Transverse colon (tissue), 4 donors: ENCODE data around the gene CRYGS.

Source experiments
- EP300 ChIP-seq: sonication (generic); formaldehyde crosslinking; IDR thresholded peaks from one replicate; pipeline ENCODE4 v1.6.1; 2017; ENCODE audit warnings: antibody characterized with exemption, low read depth
- POLR2A ChIP-seq: fragments of 450-650 bp; IDR thresholded peaks from one replicate; pipeline ENCODE4 v1.6.1; 2016; ENCODE audit warnings: antibody characterized with exemption, mild to moderate bottlenecking, moderate library complexity
- POLR2AphosphoS5 ChIP-seq, 3 donors: sonication (generic); formaldehyde crosslinking; IDR thresholded peaks; one replicate each; pipeline ENCODE4 v1.6.1; 2016; ENCODE audit warnings: antibody characterized with exemption in 3 of 3
- TF ChIP-seq, protein P1 (sequence below), 5 experiments: fragments of 200-600 bp in 3 of 5; fragments of 450-650 bp in 2 of 5; sonication (generic) in 3 of 5; IDR thresholded peaks; 1 replicate in 2 of 5; 2 replicates in 3 of 5; pipeline ENCODE4 v1.5.1; 2016 to 2017; ENCODE audit warnings: antibody characterized with exemption in 5 of 5, inconsistent platforms in 3 of 5, mild to moderate bottlenecking in 2 of 5, moderate library complexity in 1 of 5

DNA sequence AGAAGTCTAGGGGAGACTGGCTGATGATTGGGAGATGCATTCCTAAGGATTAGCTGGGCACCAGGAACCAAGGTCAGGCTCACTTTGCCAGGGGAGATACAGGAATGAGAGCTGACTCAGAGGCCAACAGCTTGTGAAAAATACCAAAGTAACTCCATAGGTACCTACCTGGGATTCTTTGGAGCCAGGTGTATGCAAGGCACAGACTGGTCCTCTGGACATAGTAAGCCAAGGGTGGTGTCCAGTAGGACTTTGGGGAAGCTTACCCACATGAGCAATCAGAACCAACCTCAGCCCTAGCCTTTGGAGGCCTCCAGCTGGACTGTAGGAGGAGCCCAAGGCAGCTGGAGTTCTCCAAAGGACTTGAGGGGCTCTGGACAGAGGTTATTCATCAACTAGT is 47.5 kb downstream of the CRYGS start:
- TF ChIP-seq EP300 (no peak), POLR2A (no peak), POLR2AphosphoS5 (IDR thresholded peaks at IDR 0.05) (no peak)
- TF ChIP-seq, protein P1, sequence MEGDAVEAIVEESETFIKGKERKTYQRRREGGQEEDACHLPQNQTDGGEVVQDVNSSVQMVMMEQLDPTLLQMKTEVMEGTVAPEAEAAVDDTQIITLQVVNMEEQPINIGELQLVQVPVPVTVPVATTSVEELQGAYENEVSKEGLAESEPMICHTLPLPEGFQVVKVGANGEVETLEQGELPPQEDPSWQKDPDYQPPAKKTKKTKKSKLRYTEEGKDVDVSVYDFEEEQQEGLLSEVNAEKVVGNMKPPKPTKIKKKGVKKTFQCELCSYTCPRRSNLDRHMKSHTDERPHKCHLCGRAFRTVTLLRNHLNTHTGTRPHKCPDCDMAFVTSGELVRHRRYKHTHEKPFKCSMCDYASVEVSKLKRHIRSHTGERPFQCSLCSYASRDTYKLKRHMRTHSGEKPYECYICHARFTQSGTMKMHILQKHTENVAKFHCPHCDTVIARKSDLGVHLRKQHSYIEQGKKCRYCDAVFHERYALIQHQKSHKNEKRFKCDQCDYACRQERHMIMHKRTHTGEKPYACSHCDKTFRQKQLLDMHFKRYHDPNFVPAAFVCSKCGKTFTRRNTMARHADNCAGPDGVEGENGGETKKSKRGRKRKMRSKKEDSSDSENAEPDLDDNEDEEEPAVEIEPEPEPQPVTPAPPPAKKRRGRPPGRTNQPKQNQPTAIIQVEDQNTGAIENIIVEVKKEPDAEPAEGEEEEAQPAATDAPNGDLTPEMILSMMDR (IDR thresholded peaks at IDR 0.05) = no peak
